ENCODE results near the gene PDK1. TPM values are rescaled to one million over a fixed set of nuclear protein-coding genes. Genes with fewer than 3 reads are reported as not detected.

The PDK1 gene
- total RNA-seq, 1 donor from 2014 or later: 42.3 TPM

DNA sequence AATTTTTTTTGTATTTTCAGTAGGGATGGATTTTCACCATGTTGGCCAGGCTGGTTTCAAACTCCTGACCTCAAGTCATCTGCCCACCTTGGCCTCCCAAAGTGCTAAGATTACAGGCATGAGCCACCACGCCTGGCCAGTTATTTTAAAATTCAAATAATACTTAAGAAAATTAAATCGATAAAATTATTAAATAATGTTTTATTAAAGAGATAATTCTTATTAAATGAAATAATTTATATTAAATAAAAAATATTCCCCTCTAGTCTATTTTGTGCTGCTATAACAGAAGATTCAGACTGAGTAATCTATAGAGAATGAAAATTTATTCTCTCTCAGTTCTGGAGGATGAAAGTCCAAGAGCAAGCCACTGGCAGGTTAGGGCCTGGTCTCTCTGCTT is 61.2 kb downstream of the PDK1 start:
- no peak for DNase-seq (ENCODE audit: low spot score in 2 of 2, unreplicated experiment in 2 of 2)
- TF ChIP-seq CTCF (IDR thresholded peaks at IDR 0.05; ENCODE audit: unreplicated experiment): no peak
- H3K27me3 Mint-ChIP-seq (ENCODE audit: low read depth): no peaks in the 10 kb centered on the region
- H3K36me3 Mint-ChIP-seq: peaks cover 9% of the 10 kb centered on the region
- H3K9me3 Mint-ChIP-seq: peaks cover 7% of the 10 kb centered on the region
- no peak overlapping the region for H3K27ac Mint-ChIP-seq
- H3K4me1 Mint-ChIP-seq: peaks cover 6% of the 10 kb centered on the region
- H3K4me3 Mint-ChIP-seq: no peak overlapping the region

- peaks cover 35% of the 10 kb centered on the region for H3K36me3 Mint-ChIP-seq
- no peak for DNase-seq (ENCODE audit: low spot score in 2 of 2, unreplicated experiment in 2 of 2)
- no peaks in the 10 kb centered on the region for H3K27me3 Mint-ChIP-seq (ENCODE audit: low read depth)
- no peak overlapping the region for H3K4me3 Mint-ChIP-seq
- H3K27ac Mint-ChIP-seq: no peak overlapping the region
- no peak for TF ChIP-seq CTCF (IDR thresholded peaks at IDR 0.05; ENCODE audit: unreplicated experiment)
- H3K9me3 Mint-ChIP-seq: peaks cover 35% of the 10 kb centered on the region
- no peaks in the 10 kb centered on the region for H3K4me1 Mint-ChIP-seq
Observed at GRCh38 chr2:172623249-172623965, 67.5 kb downstream of the PDK1 start.

- no peak overlapping the region for H3K27ac Mint-ChIP-seq
- H3K27me3 Mint-ChIP-seq (ENCODE audit: low read depth): no peaks in the 10 kb centered on the region
- DNase-seq (ENCODE audit: low spot score in 2 of 2, unreplicated experiment in 2 of 2): no peak
- H3K4me1 Mint-ChIP-seq: no peaks in the 10 kb centered on the region
- TF ChIP-seq CTCF (IDR thresholded peaks at IDR 0.05; ENCODE audit: unreplicated experiment): no peak
- H3K4me3 Mint-ChIP-seq: no peak overlapping the region
- peaks cover 35% of the 10 kb centered on the region for H3K9me3 Mint-ChIP-seq
- H3K36me3 Mint-ChIP-seq: peaks cover 44% of the 10 kb centered on the region
Observed at GRCh38 chr2:172624996-172625395, 69.1 kb downstream of the PDK1 start.

- Mint-ChIP-seq H3K9me3 (peaks cover 27% of the 10 kb centered on the region), H3K4me1 (no peaks in the 10 kb centered on the region), H3K27ac (no peak overlapping the region), H3K36me3 (peaks cover 43% of the 10 kb centered on the region), H3K4me3 (no peak overlapping the region), H3K27me3 (ENCODE audit: low read depth) (no peaks in the 10 kb centered on the region)
- DNase-seq (ENCODE audit: low spot score in 2 of 2, unreplicated experiment in 2 of 2): no peak
- TF ChIP-seq CTCF (IDR thresholded peaks at IDR 0.05; ENCODE audit: unreplicated experiment): no peak
Observed at GRCh38 chr2:172627181-172627580, 71.3 kb downstream of the PDK1 start.

DNA sequence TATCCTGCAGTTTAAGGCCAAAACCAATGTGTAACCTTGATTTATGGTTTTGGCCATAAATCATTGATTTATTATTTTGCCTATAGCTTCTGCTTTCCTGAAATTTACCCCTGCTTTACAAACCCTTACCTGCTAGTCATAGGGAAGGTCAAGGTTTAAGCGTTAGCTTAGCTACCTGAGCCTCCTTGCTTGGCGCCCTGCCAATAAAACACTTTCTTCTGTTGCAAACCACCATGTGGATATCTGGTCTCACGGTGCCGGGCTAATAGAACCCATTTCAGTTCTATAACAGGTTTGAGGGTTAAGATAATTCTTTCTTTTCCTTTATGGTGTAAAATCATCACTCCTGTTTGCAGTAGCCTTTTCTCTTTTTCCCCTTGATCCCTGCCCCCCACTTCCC is 72.2 kb downstream of the PDK1 start:
- H3K27me3 Mint-ChIP-seq (ENCODE audit: low read depth): no peaks in the 10 kb centered on the region
- H3K4me3 Mint-ChIP-seq: no peak overlapping the region
- peaks cover 28% of the 10 kb centered on the region for H3K9me3 Mint-ChIP-seq
- H3K4me1 Mint-ChIP-seq: no peaks in the 10 kb centered on the region
- H3K27ac Mint-ChIP-seq: no peak overlapping the region
- TF ChIP-seq CTCF (IDR thresholded peaks at IDR 0.05; ENCODE audit: unreplicated experiment): no peak
- DNase-seq (ENCODE audit: low spot score in 2 of 2, unreplicated experiment in 2 of 2): no peak
- H3K36me3 Mint-ChIP-seq: peaks cover 42% of the 10 kb centered on the region

Data from mesothelial cell of epicardium (in vitro differentiated cells).